Neural cell (in vitro differentiated cells): ENCODE measurements around the gene ALKBH3. TPM values are rescaled to one million over a fixed set of nuclear protein-coding genes. Genes with fewer than 3 reads are reported as not detected.

Experiments used
- H2AFZ ChIP-seq: fragments of 200-600, 300-800 bp; sonication (generic), shearing (Covaris generic); 2 replicates; pipeline ENCODE4 v1.6.0; 2014; ENCODE audit warnings: low read depth, mild to moderate bottlenecking, antibody characterized with exemption, low read length, moderate library complexity
- H3F3A ChIP-seq: fragments of 200-600 bp; shearing (Covaris generic); 2 replicates; pipeline ENCODE4 v1.6.1; 2016; ENCODE audit warnings: mild to moderate bottlenecking, moderate library complexity, mixed read lengths, antibody characterized with exemption, low read length; ENCODE audit not compliant: insufficient read depth, poor library complexity, severe bottlenecking
- H3K27ac ChIP-seq: fragments of 200-600, 300-800 bp; sonication (generic), shearing (Covaris generic); 2 replicates; pipeline ENCODE4 v1.5.1; 2014; ENCODE audit warnings: mild to moderate bottlenecking, low read length, moderate library complexity
- H3K27me3 ChIP-seq: fragments of 300-800, 200-600 bp; sonication (generic), shearing (Covaris generic); 2 replicates; pipeline ENCODE4 v1.6.0; 2014; ENCODE audit warnings: mild to moderate bottlenecking, low read depth, low read length, moderate library complexity; ENCODE audit not compliant: insufficient read depth
- H3K36me3 ChIP-seq: fragments of 300-800, 200-600 bp; sonication (generic), shearing (Covaris generic); 2 replicates; pipeline ENCODE4 v1.5.1; 2014; ENCODE audit warnings: mild to moderate bottlenecking, antibody characterized with exemption, low read length, moderate library complexity; ENCODE audit not compliant: insufficient read depth
- H3K4me2 ChIP-seq: fragments of 300-800, 200-600 bp; sonication (generic), shearing (Covaris generic); 2 replicates; pipeline ENCODE4 v1.6.0; 2014; ENCODE audit warnings: mild to moderate bottlenecking, low read length
- H3K4me3 ChIP-seq: fragments of 300-800, 200-600 bp; sonication (generic), shearing (Covaris generic); 2 replicates; pipeline ENCODE4 v1.5.1; 2014; ENCODE audit warnings: mild to moderate bottlenecking, low read length, moderate library complexity
- H3K79me2 ChIP-seq: fragments of 200-600 bp; shearing (Covaris generic); replicated peaks from 2 replicates; pipeline ENCODE4 v1.6.0; 2014; ENCODE audit warnings: mild to moderate bottlenecking, low read length, moderate library complexity; ENCODE audit not compliant: insufficient read depth
- H3K9ac ChIP-seq: fragments of 300-800, 200-600 bp; sonication (generic), shearing (Covaris generic); 2 replicates; pipeline ENCODE4 v1.6.1; 2016; ENCODE audit warnings: mild to moderate bottlenecking, low read length, mixed read lengths
- H3K9me2 ChIP-seq: fragments of 200-600 bp; shearing (Covaris generic); 2 replicates; pipeline ENCODE4 v1.6.1; 2016; ENCODE audit warnings: mild to moderate bottlenecking, low read length, mixed read lengths; ENCODE audit not compliant: insufficient read depth
- H3K9me3 ChIP-seq: fragments of 200-600, 300-800 bp; sonication (generic), shearing (Covaris generic); 2 replicates; pipeline ENCODE4 v1.6.1; 2016; ENCODE audit warnings: mild to moderate bottlenecking, mixed run types, low read length, moderate library complexity, mixed read lengths
- H4K20me1 ChIP-seq: fragments of 200-600 bp; shearing (Covaris generic); 2 replicates; pipeline ENCODE4 v1.6.1; 2016; ENCODE audit warnings: mild to moderate bottlenecking, mixed run types; ENCODE audit not compliant: insufficient read depth
- EP300 ChIP-seq: fragments of 450-650 bp; conservative IDR thresholded peaks from 2 replicates; pipeline ENCODE4 v1.6.1; 2014; ENCODE audit warnings: antibody characterized with exemption, mild to moderate bottlenecking, moderate library complexity; ENCODE audit not compliant: poor library complexity, severe bottlenecking
- EZH2 ChIP-seq: fragments of 200-600, 300-800 bp; shearing (Covaris generic), sonication (generic); IDR thresholded peaks from 2 replicates; pipeline ENCODE4 v1.6.1; 2014; ENCODE audit warnings: antibody characterized with exemption, low read length, borderline replicate concordance, mild to moderate bottlenecking; ENCODE audit not compliant: insufficient read depth, poor library complexity, severe bottlenecking
- MXI1 ChIP-seq: fragments of 450-650 bp; conservative IDR thresholded peaks from 2 replicates; pipeline ENCODE4 v1.6.1; 2014; ENCODE audit warnings: antibody characterized with exemption, mild to moderate bottlenecking; ENCODE audit not compliant: poor library complexity, severe bottlenecking
- POLR2AphosphoS5 ChIP-seq: IDR thresholded peaks from 2 replicates; pipeline ENCODE4 v1.6.1; 2012
- RAD21 ChIP-seq: fragments of 450-650 bp; conservative IDR thresholded peaks from 2 replicates; pipeline ENCODE4 v1.6.1; 2014; ENCODE audit warnings: antibody characterized with exemption, mild to moderate bottlenecking, moderate library complexity
- SMC3 ChIP-seq: fragments of 450-650 bp; conservative IDR thresholded peaks from 2 replicates; pipeline ENCODE4 v1.6.1; 2014; ENCODE audit warnings: antibody characterized with exemption, mild to moderate bottlenecking, moderate library complexity; ENCODE audit not compliant: poor library complexity
- TAF1 ChIP-seq: IDR thresholded peaks from 2 replicates; pipeline ENCODE4 v1.6.1; 2012; ENCODE audit warnings: low read depth
- polyA plus RNA-seq: library from polyadenylated mRNA; depleted of rRNA; stranded (reverse); fragments of >200 nt; gene quantifications from 2 replicates; pipeline ENCODE4 v1.2.3, GENCODE V29; 2014
- TF ChIP-seq, protein P1 (sequence below): fragments of 450-650 bp; IDR thresholded peaks from 2 replicates; pipeline ENCODE4 v1.5.1; 2014; ENCODE audit warnings: antibody characterized with exemption, mild to moderate bottlenecking, moderate library complexity; ENCODE audit not compliant: poor library complexity, severe bottlenecking
- TF ChIP-seq, protein P2 (sequence below): IDR thresholded peaks from 2 replicates; pipeline ENCODE4 v1.6.1; 2012; ENCODE audit warnings: borderline replicate concordance

The ALKBH3 gene
- polyA plus RNA-seq, 1 donor from 2014 or later = 27.0 TPM

DNA sequence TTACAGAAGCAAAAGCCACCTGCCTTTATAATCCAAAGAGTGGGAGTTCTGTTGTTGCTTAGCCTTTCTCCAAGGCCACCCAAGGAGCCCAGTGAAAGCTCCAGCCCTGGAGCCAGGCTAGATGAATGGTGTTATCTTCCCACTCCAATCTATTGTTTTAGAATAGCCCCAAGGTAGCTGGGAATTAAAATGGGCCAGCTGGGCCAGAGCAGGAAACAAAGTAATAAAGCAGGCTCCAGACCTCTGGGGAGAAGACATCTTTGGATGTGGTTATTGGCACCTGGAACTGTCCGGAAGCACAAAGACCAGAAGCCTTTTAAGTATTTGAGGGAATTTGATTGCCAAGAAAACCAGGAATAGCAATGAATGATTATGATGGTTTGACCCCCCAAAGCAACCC, 70.6 kb downstream of the ALKBH3 start:
- Histone ChIP-seq H3K4me2 (no peak overlapping the region), H3K9me3 (no peaks in the 10 kb centered on the region), H2AFZ (no peak overlapping the region), H3K9ac (no peak overlapping the region), H3K4me3 (no peak overlapping the region), H3K9me2 (no peaks in the 10 kb centered on the region), H3K36me3 (no peaks in the 10 kb centered on the region), H3K27ac (no peak overlapping the region), H3K27me3 (no peaks in the 10 kb centered on the region), H3K79me2 (no peaks in the 10 kb centered on the region), H3F3A (no peaks in the 10 kb centered on the region), H4K20me1 (no peaks in the 10 kb centered on the region)
- TF ChIP-seq SMC3 = no peak
- no peak for TF ChIP-seq POLR2AphosphoS5
- no peak for TF ChIP-seq EZH2
- no peak for TF ChIP-seq TAF1
- TF ChIP-seq, protein P1, sequence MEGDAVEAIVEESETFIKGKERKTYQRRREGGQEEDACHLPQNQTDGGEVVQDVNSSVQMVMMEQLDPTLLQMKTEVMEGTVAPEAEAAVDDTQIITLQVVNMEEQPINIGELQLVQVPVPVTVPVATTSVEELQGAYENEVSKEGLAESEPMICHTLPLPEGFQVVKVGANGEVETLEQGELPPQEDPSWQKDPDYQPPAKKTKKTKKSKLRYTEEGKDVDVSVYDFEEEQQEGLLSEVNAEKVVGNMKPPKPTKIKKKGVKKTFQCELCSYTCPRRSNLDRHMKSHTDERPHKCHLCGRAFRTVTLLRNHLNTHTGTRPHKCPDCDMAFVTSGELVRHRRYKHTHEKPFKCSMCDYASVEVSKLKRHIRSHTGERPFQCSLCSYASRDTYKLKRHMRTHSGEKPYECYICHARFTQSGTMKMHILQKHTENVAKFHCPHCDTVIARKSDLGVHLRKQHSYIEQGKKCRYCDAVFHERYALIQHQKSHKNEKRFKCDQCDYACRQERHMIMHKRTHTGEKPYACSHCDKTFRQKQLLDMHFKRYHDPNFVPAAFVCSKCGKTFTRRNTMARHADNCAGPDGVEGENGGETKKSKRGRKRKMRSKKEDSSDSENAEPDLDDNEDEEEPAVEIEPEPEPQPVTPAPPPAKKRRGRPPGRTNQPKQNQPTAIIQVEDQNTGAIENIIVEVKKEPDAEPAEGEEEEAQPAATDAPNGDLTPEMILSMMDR = no peak
- no peak for TF ChIP-seq EP300
- TF ChIP-seq MXI1 = no peak
- no peak for TF ChIP-seq RAD21
- TF ChIP-seq, protein P2, sequence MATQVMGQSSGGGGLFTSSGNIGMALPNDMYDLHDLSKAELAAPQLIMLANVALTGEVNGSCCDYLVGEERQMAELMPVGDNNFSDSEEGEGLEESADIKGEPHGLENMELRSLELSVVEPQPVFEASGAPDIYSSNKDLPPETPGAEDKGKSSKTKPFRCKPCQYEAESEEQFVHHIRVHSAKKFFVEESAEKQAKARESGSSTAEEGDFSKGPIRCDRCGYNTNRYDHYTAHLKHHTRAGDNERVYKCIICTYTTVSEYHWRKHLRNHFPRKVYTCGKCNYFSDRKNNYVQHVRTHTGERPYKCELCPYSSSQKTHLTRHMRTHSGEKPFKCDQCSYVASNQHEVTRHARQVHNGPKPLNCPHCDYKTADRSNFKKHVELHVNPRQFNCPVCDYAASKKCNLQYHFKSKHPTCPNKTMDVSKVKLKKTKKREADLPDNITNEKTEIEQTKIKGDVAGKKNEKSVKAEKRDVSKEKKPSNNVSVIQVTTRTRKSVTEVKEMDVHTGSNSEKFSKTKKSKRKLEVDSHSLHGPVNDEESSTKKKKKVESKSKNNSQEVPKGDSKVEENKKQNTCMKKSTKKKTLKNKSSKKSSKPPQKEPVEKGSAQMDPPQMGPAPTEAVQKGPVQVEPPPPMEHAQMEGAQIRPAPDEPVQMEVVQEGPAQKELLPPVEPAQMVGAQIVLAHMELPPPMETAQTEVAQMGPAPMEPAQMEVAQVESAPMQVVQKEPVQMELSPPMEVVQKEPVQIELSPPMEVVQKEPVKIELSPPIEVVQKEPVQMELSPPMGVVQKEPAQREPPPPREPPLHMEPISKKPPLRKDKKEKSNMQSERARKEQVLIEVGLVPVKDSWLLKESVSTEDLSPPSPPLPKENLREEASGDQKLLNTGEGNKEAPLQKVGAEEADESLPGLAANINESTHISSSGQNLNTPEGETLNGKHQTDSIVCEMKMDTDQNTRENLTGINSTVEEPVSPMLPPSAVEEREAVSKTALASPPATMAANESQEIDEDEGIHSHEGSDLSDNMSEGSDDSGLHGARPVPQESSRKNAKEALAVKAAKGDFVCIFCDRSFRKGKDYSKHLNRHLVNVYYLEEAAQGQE = no peak

DNA sequence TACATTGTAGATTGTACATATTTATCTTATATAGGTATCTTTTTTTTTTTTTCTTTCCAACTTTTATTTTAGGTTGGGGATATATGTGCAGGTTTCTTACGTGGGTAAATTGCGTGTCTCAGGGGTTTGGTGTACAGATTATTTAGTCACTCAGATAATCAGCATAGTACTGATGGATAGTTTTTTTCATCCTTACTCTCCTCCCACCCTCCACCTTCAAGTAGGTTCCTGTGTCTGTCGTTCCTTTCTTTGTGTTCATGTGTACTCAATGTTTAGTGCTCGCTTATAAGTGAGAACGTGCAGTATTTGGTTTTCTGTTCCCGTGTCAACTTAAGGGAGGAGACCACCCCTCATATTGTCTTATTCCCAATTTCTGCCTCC, 71.4 kb downstream of the ALKBH3 start:
- H3K27me3 ChIP-seq = no peaks in the 10 kb centered on the region
- H4K20me1 ChIP-seq = no peaks in the 10 kb centered on the region
- no peak for TF ChIP-seq TAF1
- no peak for TF ChIP-seq SMC3
- TF ChIP-seq RAD21 = no peak
- TF ChIP-seq MXI1 = no peak
- TF ChIP-seq, protein P1 = no peak
- TF ChIP-seq EP300 = no peak
- no peak overlapping the region for H3K27ac ChIP-seq
- H3K4me2 ChIP-seq = no peak overlapping the region
- no peaks in the 10 kb centered on the region for H3K79me2 ChIP-seq
- no peak overlapping the region for H2AFZ ChIP-seq
- H3K36me3 ChIP-seq = no peaks in the 10 kb centered on the region
- H3F3A ChIP-seq = no peaks in the 10 kb centered on the region
- H3K4me3 ChIP-seq = no peak overlapping the region
- no peaks in the 10 kb centered on the region for H3K9me3 ChIP-seq
- H3K9ac ChIP-seq = no peak overlapping the region
- no peaks in the 10 kb centered on the region for H3K9me2 ChIP-seq
